LNCaP clone FGC (cell line): ENCODE results near the gene RPS14.

ENCODE experiments used
- DNase-seq: peaks from one replicate; pipeline ENCODE4 v3.0.0-alpha.2; 2011; ENCODE audit warnings: low read depth
- H3K4me3 ChIP-seq: 2 replicates; pipeline ENCODE4 v1.5.1; 2011; ENCODE audit warnings: mild to moderate bottlenecking, low read depth, low read length, control low read depth
- TF ChIP-seq, protein P1 (sequence below): IDR thresholded peaks from 2 replicates; pipeline ENCODE4 v1.5.1; 2012; ENCODE audit warnings: mild to moderate bottlenecking; ENCODE audit not compliant: control insufficient read depth, insufficient read depth; ENCODE audit errors: extremely low read depth

The RPS14 gene

DNA sequence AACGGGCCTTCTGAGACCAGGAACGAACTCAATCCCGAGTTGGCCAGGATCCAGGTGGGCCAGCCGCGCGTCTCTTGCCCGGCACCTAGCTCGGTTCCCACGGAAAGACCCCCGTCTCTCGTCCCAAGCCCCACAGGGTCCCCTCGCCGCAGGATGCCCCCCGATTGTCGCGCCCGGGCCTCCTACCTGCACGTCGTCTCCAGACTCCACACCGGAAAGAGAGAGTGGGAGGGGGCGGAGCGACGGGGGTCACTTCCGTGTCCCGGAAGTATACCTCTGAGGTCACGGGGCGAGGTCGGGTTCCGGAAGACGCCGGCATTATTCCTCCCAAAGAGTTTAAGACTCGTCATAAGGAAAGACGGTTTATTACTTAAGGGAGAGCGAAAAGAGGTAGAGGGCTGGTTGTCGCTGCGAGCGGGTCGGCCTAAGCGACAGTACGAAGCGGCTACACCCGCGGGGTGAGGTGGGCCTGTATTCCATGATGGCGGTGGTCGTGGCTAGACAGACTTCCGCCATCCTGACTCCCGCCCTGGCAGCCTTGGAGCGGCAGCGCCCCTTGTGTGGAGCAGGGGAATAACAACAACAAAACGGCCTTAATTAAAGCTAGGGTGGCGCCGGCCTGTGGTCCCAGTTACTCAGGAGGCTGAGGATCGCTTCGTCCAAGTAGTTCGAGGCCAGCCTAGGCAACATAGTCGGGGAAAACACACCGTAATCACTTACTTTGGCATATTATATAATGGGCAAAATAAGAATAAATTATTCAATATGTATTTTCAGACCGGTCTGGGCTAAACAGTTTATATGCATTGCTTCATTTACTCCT, at the start of gene RPS14:
TSS of gene RPS14 (minus strand) at position 223 of the 823 bp plus-strand sequence. CDS start 2,006 bp downstream, outside the sequence.
- peak within 1 kb of the TSS; percentile 69 for H3K4me3 ChIP-seq
- TF ChIP-seq, protein P1, sequence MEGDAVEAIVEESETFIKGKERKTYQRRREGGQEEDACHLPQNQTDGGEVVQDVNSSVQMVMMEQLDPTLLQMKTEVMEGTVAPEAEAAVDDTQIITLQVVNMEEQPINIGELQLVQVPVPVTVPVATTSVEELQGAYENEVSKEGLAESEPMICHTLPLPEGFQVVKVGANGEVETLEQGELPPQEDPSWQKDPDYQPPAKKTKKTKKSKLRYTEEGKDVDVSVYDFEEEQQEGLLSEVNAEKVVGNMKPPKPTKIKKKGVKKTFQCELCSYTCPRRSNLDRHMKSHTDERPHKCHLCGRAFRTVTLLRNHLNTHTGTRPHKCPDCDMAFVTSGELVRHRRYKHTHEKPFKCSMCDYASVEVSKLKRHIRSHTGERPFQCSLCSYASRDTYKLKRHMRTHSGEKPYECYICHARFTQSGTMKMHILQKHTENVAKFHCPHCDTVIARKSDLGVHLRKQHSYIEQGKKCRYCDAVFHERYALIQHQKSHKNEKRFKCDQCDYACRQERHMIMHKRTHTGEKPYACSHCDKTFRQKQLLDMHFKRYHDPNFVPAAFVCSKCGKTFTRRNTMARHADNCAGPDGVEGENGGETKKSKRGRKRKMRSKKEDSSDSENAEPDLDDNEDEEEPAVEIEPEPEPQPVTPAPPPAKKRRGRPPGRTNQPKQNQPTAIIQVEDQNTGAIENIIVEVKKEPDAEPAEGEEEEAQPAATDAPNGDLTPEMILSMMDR: peak; percentile 98
- peak; percentile 89 for DNase-seq

DNA sequence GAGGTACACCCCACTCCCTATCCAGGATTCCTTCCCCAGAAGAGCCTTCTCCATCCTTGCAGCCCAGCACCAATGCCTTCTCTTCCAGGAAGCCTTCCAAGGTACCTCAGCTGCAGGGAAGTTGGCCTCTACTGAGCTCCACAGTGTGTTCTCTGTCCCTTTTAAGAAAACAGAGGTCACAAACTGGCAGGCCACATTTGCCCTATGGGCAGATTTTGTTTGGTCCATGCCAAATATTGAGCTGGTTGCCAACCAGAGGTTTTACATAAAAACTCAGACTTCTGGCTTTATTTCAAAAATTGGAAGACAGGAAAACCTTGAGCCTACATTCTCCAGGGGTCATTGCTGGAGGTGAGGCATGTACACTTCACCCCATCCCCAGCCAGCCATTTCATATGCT, 49.4 kb upstream of the RPS14 start:
- TF ChIP-seq, protein P1: no peak
- no peak for DNase-seq
- H3K4me3 ChIP-seq: no peak overlapping the region

DNA sequence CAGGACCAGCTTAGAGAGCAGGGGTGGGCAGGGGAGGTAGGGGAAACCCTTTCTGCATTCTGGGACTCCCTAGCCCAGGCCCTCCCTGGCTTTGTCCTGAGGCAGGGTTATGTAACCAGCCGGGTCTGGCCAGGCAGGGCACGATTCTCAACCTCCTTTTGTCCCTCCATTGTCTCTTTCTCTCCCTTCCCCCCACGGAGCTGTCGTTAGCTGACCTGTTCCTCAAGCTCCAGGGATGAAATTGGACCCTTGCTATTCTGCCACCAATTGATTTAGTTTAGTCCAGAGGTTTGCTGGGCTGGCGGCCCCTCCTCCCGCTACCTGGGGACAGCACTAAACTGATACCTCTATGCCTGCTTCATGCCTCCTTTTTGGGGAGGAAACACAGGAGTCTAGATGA, 49.0 kb upstream of the RPS14 start:
- DNase-seq: no peak
- TF ChIP-seq, protein P1: no peak
- no peak overlapping the region for H3K4me3 ChIP-seq

DNA sequence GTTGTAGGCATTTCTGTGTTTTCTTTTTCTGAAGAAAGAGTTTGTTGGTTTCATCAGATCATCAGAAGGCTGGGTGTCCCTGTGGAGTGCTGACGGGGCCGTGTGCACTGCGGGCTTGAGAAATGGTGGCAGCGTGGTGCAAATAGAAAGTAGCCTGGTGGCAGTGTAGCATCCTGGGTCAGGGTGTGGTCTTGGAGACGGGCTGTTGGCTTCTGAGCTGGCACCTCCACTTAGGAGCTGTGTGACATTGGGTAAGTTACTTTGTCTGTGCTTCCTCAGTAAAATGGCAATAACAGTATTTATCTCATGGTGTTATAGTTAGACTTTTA, 48.4 kb upstream of the RPS14 start:
- no peak overlapping the region for H3K4me3 ChIP-seq
- TF ChIP-seq, protein P1: no peak
- DNase-seq: no peak

DNA sequence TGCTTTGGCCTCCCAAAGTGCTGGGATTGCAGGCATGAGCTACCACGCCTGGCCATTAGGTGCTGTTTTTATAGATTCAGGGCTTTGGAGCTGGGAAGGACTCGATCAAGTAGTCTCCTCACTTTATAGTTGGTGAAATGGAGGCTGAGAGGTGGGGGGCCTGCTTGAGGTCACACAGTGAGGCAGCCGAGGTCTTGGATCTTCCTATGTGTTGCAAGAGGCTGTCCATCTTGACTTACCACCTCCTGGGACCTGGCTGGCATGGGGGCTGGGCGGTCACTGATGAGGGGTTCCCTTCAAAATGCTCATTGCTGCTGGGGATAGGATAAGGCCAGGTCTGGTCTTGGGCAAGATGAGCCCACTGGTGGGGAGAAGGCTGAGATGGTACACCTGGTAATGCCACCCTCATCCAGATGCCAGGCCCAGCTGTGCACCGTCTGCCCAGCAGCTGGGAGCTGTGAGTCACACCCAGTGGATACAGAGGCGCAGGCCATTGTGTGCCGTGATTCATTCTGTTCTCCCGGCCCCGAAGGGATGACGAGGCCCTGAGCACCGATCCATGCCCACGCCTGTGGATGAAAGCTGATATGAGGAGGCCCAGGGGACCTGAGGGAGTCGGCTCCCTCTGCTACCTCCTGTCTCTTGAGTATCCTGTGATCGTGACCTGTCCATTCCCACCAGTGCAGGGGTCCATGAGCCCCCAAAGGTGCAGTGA, 47.9 kb upstream of the RPS14 start:
- H3K4me3 ChIP-seq: no peak overlapping the region
- TF ChIP-seq, protein P1: no peak
- DNase-seq: no peak

DNA sequence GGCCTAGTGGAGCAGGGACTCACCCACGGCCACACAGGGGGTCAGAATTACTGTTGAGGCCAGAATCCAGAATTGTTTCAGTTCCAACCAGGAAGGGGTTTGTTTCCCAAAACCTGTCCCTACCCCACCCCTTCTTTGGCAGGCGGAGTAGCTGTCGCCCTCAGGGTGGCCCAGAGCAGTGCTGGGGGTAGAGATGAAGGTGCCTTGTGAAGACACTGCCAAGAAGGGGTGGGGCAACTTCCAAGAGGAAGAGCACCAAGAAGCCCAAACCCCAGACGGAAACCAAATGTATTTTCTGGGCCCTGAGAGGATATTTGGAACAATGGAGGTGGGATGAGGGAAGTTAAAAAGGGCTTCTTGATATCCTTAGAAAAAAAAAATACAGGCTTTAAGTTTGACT, 47.0 kb upstream of the RPS14 start:
- TF ChIP-seq, protein P1: no peak
- H3K4me3 ChIP-seq: no peak overlapping the region
- no peak for DNase-seq
